Activated T-cell treated with anti-CD3 and anti-CD28 coated beads, Interleukin-2, amount 50 U/mL, for 1 hour (primary cell): ENCODE results near the gene ADPRHL1.

Experiments used
- DNase-seq: peaks from one replicate; pipeline ENCODE4 v3.0.0-alpha.2; 2020

Gene ADPRHL1

DNA sequence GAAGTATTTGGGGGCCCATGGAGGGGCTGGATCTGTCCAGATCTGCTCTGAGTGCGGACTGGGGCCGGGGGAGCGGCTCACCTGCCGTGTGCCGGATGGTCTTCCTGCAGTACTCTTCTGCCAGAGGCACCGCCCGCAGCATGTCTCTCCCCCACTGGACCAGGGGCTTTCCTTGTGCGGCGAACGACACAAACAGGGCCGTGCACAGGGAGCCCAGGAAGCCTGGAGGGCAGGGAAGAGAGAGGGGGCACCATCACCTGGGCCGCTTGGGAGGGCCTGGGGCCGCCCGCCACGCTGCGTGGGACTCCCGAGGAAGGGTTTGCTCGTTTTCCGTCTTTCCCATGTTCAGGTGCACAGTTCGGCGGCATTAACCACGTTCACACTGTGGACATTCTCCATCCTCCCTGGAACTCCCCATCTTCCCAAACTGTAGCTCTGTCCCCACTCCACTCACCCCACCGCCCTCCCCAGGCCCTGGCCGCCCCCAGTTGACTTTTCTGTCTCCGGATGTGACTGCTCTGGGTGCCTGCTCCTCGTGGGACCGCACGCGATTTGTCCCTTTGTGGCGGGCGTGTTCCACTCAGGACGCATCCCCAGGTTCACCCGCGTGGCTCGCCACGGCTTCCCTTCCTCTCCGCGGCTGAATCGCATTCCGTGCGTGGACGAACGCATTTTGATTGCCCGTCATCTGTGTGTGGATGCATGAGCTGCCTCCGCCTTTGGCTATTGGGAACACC lies 24.2 kb downstream of the ADPRHL1 start:
- no peak for DNase-seq

DNA sequence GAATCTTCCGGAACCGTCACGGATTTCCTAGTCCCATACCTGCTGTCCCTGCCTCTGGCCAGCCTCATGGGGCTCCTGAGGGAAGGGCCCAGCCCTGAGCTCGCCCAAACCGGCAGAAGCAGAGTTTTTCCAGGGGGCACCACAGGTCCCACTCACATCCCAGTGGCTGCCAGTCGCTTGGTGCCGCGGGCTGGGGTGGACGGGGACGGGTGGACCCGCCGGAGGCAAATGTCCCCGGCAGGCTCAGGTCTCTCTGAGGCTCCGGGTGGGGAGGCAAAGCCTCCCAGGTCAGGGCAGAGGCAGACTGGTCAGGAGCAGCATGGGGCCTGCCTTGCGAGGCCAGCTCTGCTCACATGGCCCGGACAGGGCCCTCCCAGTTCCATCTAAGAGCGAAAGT lies 24.8 kb downstream of the ADPRHL1 start:
- no peak for DNase-seq

DNA sequence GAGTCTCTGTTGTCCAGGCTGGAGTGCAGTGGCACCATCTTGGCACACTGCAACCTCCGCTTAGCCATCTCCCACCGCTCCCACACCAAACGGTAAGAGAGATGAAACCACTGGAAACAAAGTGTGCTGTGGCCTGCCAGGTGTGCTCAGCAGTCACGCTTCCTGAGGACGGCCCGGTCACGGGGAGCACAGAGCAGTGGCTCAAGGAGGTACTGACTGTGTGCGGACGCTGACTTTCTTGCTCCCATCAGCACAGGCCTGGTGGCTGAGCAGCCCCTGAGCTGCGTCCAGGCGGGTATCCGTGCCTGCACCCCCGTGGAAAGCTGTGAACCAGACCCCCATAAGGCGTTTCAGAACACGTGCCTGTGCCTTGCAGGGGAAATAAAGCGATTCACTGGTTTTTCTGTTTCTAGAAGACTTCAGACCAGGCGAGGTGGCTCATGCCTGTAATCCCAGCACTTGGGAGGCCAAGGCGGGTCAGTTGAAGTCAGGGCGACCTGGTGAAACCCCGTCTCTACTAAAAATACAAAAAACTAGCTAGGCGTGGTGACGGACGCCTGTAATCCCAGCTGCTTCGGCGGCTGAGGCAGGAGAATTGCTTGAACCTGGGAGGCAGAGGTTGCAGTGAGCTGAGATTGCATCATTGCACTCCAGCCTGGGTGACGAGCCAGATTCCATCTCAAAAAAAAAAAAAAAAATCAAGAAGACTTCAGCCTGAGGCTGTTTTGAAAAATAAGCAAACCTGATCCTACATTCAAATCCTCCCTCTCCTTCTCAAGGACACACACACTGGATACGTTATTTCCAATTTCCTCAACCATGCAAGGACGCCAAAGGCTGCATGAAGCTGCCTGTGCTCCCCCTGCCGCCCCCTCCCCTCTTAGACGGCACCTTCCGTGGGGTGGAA lies 25.5 kb downstream of the ADPRHL1 start:
- DNase-seq: no peak

DNA sequence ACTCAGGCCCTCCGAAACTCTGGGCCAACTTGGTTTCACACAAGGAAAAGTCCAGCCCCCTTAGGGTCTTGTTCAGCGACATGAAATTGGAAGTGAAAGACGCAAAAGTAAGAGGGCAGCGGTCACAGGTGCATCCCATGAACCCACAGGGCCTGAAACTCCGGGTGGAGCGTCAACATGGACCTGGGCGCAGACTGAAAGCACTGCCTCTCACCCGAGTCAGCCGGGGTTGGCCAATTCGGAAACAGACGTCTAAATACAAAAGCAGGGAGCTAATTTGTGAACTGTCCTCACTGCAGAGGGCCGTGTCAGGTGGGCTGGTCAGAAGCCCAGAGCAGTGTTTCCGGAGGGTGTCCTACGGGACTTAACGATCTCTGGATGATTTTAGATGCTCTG lies 26.7 kb downstream of the ADPRHL1 start:
- no peak for DNase-seq

DNA sequence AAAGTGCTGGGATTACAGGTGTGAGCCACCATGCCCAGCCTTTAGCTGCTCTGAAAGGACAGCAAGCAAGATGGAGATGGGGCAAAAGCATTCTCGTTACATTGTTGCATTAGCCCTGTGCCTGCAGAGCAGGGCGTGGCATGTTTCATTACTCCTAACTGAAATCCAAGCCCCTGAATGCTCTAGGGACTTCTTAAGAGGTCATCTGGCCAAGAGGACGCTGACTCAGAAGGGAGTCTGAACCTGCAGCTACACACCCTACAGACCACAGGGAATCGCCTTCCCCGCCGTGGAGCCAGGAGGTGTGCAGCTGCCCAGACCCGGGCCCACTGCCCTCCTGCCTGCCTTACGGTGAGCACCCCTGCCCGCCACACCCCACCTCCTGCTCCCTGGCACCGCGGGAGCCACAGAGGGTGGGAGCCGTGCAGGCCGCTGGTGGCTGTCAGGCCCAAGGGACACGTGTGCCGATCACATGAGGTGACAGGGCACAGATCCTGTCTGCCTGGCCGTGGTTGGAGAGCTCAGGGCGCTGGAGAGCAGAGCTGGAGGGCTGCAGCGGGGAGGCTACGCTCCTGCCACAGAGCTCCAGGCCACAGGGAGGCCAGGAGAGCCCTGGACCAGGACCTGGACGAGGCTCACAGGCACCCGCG lies 27.2 kb downstream of the ADPRHL1 start:
- DNase-seq: no peak

- no peak for DNase-seq
Measured at GRCh38 chr13:113423520-113424163, 29.6 kb downstream of the ADPRHL1 start.

DNA sequence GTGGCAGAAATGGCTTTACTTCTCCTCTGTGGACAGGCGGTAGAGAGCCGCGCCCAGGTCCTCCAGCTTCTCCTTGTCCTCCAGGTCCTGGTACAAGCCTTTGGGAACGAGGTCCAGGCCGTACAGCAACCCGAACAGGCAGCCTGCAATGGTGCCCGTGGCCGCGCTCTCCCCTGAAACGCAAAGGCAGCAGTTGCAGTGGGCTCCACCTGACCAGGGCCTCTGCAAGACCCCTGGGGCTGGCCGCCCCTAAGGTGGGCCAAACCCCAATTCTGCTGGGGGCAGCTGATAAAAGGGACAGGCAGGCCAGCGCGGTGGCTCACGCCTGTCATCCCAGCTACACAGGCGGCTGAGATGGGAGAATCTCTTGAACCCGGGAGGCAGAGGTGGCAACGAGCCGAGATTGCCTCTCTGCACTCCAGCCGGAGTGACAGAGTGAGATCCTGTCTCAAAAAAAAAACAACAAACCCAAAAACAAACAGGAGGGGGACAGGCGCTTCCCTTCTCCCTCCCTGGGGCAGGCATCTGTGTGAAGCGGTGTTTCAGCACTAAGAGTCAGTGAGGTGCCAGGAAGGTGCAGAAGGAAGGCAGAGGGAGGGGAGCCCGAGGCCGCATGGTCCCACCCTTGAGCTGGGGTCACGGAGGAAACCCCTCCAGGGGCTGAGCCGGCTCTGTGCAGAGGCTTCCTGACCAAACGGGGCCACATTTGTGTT lies 30.3 kb downstream of the ADPRHL1 start:
- DNase-seq: no peak

DNA sequence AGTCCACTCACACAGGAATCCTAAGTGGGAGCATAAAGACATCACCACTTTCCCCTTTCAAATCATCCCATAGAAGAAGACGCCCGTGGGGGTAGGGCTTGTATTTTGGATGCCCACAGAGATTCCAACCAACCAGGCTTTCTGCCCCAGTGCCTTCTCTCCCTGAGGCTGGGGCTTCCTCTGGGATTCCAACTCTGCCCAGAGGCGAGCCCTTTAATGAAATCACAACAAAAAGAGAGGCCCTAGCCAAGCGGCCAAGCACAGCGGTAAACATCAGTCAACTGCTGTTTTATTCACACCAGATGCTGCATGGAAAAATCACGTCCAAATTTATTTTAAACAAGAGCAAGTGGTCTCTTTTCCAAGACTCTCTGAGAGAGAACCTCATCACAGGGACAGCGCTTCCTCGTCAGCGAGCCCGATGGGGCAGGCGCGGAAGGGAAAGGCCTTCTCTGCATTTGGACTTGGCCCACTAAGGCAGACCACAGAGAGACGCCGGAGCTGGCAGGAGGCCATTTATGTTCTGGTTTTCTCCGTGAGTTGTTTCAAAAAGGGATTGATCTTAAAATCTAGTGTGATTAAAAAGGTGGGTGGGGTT lies 31.5 kb downstream of the ADPRHL1 start:
- no peak for DNase-seq

DNA sequence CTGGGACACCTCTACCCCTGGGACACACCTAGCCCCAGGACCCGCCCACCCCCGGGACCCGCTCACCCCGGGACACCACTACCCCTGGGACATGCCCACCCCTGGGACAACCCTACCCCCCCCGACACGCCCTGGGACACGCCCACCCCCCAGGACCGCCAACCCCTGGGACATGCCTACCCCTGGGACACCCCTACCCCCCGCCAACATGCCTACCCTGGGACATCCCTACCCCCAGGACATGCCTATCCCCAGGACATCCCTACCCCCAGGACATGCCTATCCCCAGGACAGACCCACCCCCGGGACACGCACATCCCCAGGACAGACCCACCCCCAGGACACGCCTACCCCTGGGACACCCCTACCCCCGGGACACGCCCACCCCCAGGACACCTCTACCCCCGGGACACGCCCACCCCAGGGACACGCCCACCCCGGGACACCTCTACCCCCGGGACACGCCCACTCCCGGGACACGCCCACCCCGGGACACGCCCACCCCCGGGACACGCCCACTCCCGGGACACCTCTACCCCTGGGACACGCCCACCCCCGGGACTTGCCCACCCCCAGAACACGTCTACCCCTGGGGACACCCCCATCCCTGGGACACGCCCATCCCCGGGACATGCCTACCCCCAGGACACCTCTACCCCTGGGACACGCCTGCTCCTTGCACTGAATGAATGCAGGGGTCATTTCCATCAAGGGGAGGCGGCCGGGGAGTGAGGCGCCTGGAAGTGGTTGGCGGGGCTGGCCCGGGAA lies 32.3 kb downstream of the ADPRHL1 start:
- no peak for DNase-seq

- DNase-seq: no peak
Measured at GRCh38 chr13:113420232-113420631, 33.1 kb downstream of the ADPRHL1 start.

DNA sequence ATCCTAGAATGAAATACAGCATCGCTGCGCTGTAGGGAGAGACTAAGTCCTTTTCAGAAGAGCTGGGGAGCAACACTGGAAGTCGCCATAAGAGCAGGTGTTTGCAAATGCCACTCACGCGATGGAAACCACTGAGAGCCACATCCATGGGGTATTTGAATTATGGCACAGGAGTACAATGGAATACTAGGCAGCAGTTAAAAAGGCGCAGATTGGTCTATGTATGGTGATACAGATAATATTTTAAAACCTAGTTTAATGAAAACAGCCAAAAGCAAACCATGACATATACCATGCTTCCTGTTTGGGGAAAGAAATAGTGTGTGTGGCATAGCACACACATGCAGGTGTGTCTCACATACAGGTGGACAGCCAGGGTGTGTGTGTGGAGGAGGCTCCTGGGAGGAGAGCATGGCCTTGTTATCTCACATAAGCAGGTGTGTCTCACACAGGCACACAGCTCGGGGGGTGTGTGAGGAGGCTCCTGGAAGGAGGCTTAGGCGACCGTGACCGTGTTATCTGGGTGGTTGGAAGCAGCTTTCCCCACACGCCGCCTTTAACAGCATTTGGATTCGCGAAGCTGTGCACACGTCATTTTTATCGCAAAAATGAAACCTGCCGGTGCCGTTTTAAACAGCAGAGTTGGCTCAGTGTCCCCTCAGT lies 33.6 kb downstream of the ADPRHL1 start:
- no peak for DNase-seq

DNA sequence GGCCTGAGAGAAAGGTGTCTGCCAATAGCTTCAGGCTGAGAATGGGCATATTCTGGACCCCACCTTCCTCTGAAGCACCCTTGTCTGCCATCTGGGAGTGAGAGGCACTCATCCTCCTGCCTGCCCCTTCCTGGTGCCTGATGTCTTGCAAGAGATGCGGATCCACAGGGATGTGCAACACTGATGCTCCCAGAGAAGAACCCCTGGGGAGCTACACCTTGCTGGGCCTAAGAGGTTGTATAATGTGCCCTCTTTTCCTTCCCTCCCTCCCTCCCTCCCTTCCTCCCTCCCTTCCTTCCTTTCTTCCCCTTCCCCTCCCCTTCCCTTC lies 34.6 kb downstream of the ADPRHL1 start:
- no peak for DNase-seq

DNA sequence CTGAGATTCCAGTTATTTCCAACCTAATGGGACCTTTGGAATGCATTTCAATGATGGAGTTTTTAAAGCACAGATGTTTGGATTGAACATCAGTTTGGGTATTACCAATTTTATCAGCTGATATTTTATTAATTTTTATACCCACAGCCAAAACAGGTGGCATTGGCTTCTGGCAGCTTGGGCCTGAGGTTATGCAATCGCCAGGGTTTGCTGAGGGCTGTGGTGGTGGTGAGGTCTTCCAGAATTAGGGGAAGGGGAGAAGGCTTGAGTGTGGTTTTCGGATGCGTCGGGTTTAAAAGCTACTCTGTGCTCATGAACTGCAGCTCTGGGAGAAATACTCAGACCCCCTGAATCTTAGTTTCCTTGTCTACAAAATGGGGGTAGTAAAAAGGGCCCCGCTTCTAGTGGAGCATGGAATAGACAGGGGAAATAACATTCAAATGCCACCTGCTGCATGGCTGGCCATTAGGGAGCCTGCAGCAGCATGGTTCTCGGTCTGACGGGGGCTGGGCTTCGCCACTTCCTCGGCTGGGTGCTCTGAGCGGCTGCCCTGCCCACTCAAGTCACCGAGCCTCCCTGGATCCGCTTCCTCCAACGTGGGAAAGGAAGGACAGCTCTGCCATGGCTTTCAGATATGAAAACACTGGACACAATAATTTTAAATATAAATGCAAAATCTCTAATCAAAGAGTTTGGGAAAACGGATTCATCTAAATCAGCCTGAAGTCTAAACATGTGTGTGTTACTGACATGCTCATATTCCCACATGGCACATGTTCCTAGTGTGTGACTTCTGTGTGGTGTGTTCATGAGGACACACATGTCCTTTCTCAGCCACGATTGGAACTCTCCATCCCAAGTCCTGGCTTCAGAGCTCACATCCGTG lies 35.2 kb downstream of the ADPRHL1 start:
- no peak for DNase-seq

DNA sequence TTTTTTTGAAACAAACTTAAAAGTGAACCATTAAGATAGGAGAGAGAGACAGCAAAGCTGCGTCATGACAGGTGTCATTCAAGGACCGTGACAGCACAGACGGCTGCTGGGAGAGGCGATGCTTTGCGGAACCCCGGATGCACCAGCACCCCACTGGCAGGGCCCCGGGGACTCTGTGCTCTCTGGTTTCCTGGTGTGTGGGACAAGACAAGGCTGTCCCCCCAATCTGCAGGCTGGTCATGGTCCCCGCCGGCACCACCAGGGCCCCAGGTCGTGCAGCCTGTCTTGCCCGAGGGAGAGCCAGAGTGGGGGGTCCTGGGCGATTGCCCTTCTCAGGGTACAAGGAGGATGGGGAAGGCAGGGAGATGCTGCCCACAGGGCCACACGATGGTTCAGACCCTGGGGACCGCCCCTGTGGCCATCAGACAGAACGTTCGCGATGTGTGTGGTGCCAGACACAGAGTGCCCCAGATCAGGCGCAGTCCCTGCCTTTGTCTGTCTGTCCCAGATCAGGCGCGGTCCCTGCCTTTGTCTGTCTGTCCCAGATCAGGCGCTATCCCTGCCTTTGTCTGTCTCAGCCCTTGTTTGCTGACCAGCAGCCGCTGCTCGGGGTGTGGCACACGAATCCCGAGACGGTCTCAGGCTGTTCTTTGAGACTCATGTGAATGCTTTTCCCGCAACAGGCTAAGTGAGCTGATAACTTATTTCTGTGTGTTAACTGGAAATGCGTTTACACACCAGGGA lies 36.1 kb downstream of the ADPRHL1 start:
- no peak for DNase-seq

- no peak for DNase-seq
Measured at GRCh38 chr13:113415825-113416224, 37.5 kb downstream of the ADPRHL1 start.

DNA sequence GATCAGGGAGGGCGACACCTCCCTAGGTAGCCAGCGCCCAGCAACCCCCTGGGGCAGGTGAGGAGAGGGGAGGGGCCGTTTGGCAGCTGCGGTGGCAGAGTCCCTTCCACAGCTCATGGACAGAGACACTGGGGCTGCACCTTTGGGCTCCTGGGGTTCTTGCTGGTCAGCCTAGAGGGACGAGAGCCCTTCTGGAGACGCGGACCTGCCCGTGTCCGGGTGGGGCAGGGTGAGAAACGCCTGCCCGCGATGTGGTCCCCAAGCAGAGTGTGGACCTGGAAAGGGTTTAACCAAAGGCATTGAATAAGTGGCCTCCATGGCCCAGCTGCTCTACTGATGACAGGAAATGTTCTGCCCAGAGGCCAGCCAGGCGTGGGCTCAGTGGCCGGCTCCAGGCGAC lies 38.3 kb downstream of the ADPRHL1 start:
- no peak for DNase-seq

DNA sequence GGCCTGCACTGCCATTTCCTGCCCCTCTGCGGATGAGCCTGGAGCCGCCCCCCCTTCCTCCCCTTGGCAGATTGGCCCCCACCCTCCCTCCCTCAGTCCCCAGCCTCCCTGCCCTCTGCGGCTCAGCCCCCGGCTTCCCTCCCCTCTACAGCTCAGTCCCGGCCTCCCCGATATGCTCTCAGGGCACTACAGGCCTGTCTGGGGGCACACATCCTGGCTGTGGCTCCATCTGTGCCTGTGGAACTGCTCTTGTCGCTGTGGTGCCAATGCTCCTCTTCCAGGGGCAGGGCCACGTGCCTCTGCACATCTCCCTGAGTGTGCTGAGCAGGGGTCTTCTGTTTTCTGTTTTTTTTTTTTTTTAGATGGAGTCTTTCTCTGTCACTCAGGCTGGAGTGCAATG lies 39.0 kb downstream of the ADPRHL1 start:
- no peak for DNase-seq

GRCh38 chr13:113413898-113414282 lies 39.4 kb downstream of the ADPRHL1 start:
- DNase-seq: no peak
